PC-9 (cell line): ENCODE results near the gene SEMA6B.

ENCODE experiments used
- CTCF ChIP-seq: fragments of 200-600 bp; sonication (generic); conservative IDR thresholded peaks from 2 replicates; pipeline ENCODE4 v1.6.1; 2017; ENCODE audit warnings: mixed run types, antibody characterized with exemption, mild to moderate bottlenecking, moderate library complexity
- EZH2 ChIP-seq: fragments of 200-600 bp; sonication (generic); IDR thresholded peaks from 2 replicates; pipeline ENCODE4 v1.8.0; 2017; ENCODE audit warnings: antibody characterized with exemption, low read depth

GRCh38 chr19:4571305-4571917, 11.9 kb upstream of the SEMA6B start:
- TF ChIP-seq CTCF (no peak), EZH2 (no peak)
